T-cell (primary cell): ENCODE results near the gene IFNL3. TPM values are rescaled to one million over a fixed set of nuclear protein-coding genes. Genes with fewer than 3 reads are reported as not detected.

Source experiments
- ATAC-seq, 4 experiments: fragments of 200-7000 bp in 3 of 4; fragments of 150-1000 bp in 1 of 4; cut with Tn5 transposase; replicated peaks in 1 of 4; 1 replicate in 3 of 4; 2 replicates in 1 of 4; pipeline ENCODE4 v1.10.0; 2021; ENCODE audit warnings: moderate library complexity in 3 of 4, mild to moderate bottlenecking in 2 of 4, moderate number of reproducible peaks in 1 of 4
- CTCF ChIA-PET, 2 donors: fragments of 300-600 bp; sonication (Branson Sonifier 250); formaldehyde crosslinking; loops; one replicate each; lab custom pipeline; 2022; ENCODE audit warnings: antibody characterized with exemption in 2 of 2; lab: Charles Lee
- POLR2A ChIA-PET, 2 donors: fragments of 300-600 bp; sonication (Branson Sonifier 250); formaldehyde crosslinking; loops; one replicate each; lab custom pipeline; 2022; ENCODE audit warnings: antibody characterized with exemption in 2 of 2; lab: Charles Lee
- DNase-seq, 35 experiments: peaks; one replicate each; pipeline versions ENCODE4 v3.0.0 to v3.0.0-alpha.2; 2013 to 2023
- H3K27ac ChIP-seq: one replicate; pipeline ENCODE4 v1.5.1; 2013; ENCODE audit warnings: low read length
- H3K27me3 ChIP-seq, 2 experiments: replicated peaks in 1 of 2; 1 replicate in 1 of 2; 2 replicates in 1 of 2; pipeline versions ENCODE4 v1.6.1 to v1.7.0; 2013; ENCODE audit warnings: low read length in 1 of 2, mixed read lengths in 1 of 2; ENCODE audit not compliant: control insufficient read depth in 2 of 2, insufficient read depth in 2 of 2; ENCODE audit errors: extremely low read depth in 1 of 2
- H3K36me3 ChIP-seq, 2 donors: 1 replicate in 1 of 2; 2 replicates in 1 of 2; pipeline versions ENCODE4 v1.6.1 to v1.7.0; 2013; ENCODE audit warnings: low read length in 1 of 2; ENCODE audit not compliant: control insufficient read depth in 2 of 2, insufficient read depth in 1 of 2; ENCODE audit errors: extremely low read depth in 1 of 2
- H3K4me1 ChIP-seq, 2 experiments: 1 replicate in 1 of 2; 2 replicates in 1 of 2; pipeline versions ENCODE4 v1.6.1 to v1.7.0; 2013; ENCODE audit warnings: low read length in 2 of 2, mixed read lengths in 1 of 2; ENCODE audit not compliant: insufficient read depth in 2 of 2, control insufficient read depth in 1 of 2; ENCODE audit errors: extremely low read depth in 1 of 2
- H3K4me3 ChIP-seq, 2 donors: 1 replicate in 1 of 2; 2 replicates in 1 of 2; pipeline versions ENCODE4 v1.5.1 to v1.7.0; 2013; ENCODE audit warnings: mild to moderate bottlenecking in 2 of 2, low read length in 1 of 2, moderate library complexity in 1 of 2; ENCODE audit not compliant: control insufficient read depth in 1 of 2; ENCODE audit errors: extremely low read depth in 1 of 2
- H3K9me3 ChIP-seq: 2 replicates; pipeline ENCODE4 v1.7.0; 2013
- H3K27ac Mint-ChIP-seq, 2 donors: one replicate each; pipeline ENCODE4 v1.8.0; 2020 to 2021; ENCODE audit warnings: mild to moderate bottlenecking in 2 of 2, mixed read lengths in 2 of 2
- H3K27me3 Mint-ChIP-seq, 2 donors: one replicate each; pipeline ENCODE4 v1.8.0; 2021 to 2022; ENCODE audit warnings: mixed read lengths in 2 of 2
- H3K36me3 Mint-ChIP-seq: one replicate; pipeline ENCODE4 v1.8.0; 2021; ENCODE audit warnings: mixed read lengths
- H3K4me1 Mint-ChIP-seq, 3 donors: one replicate each; pipeline ENCODE4 v1.8.0; 2020 to 2022; ENCODE audit warnings: mixed read lengths in 3 of 3, mild to moderate bottlenecking in 1 of 3
- H3K4me3 Mint-ChIP-seq, 3 donors: one replicate each; pipeline ENCODE4 v1.8.0; 2020 to 2022; ENCODE audit warnings: mild to moderate bottlenecking in 3 of 3, mixed read lengths in 3 of 3, moderate library complexity in 3 of 3
- H3K9me3 Mint-ChIP-seq, 3 donors: one replicate each; pipeline ENCODE4 v1.8.0; 2020 to 2022; ENCODE audit warnings: mixed read lengths in 3 of 3
- WGBS: methylation state at CpG from one replicate; pipeline ENCODE4 v1.1.5; 2013; ENCODE audit warnings: missing lambda C conversion rate; ENCODE audit not compliant: insufficient coverage; 5-methylcytosine and 5-hydroxymethylcytosine counted together
- total RNA-seq, 35 experiments: library from RNA in 6 of 35; stranded (reverse) in 6 of 35; fragments of 120-200 nt in 1 of 35; gene quantifications; one replicate each; pipeline versions ENCODE4 v1.2.1 to v1.2.4 and lab custom pipeline; 2013 to 2026

IFNL3 gene
- total RNA-seq, 5 donors from 2014 or later (not counting 1 experiment from before 2014, with no cell fraction given): not detected

- H3K27ac ChIP-seq: no peak overlapping the region
- Mint-ChIP-seq H3K27me3 (peaks cover 30 to 46% of the 10 kb centered on the region in 2 donors), H3K4me3 (peak overlapping the region in 1 of 3 donors; percentile 37), H3K36me3 (no peaks in the 10 kb centered on the region), H3K27ac (no peak overlapping the region), H3K4me1 (peaks cover 8 to 11% (median 8%) of the 10 kb centered on the region in 3 donors), H3K9me3 (no peaks in the 10 kb centered on the region)
- 54% methylated on average over 37 of the region's 39 CpGs for WGBS
- no peak overlapping the region for H3K4me3 ChIP-seq
- POLR2A ChIA-PET: no interaction called here
- H3K4me1 ChIP-seq: peaks cover 0 to 16% of the 10 kb centered on the region in 2 experiments
- no peaks in the 10 kb centered on the region for H3K36me3 ChIP-seq
- peaks cover 7 to 52% of the 10 kb centered on the region in 2 experiments for H3K27me3 ChIP-seq
- DNase-seq: peak in 1 of 35 experiments; percentile 24
- H3K9me3 ChIP-seq: no peaks in the 10 kb centered on the region
- peak in 1 of 4 experiments; percentile 21 for ATAC-seq
- CTCF ChIA-PET: interaction anchor here in 1 of 2 donors (0.6 kb wide), 2 partner anchors 65 to 431 kb away, joined by 3 to 4 read pairs; no protein-coding TSS in a partner anchor
Observed at GRCh38 chr19:39265321-39265916, 20.6 kb upstream of the IFNL3 start.

- WGBS: 13% methylated on average over 102 of the region's 102 CpGs
- Mint-ChIP-seq H3K4me3 (peak overlapping the region in 1 of 3 donors; percentile 29), H3K36me3 (no peaks in the 10 kb centered on the region), H3K4me1 (peaks cover 8 to 11% (median 8%) of the 10 kb centered on the region in 3 donors), H3K27ac (no peak overlapping the region), H3K27me3 (peaks cover 26 to 48% of the 10 kb centered on the region in 2 donors), H3K9me3 (no peaks in the 10 kb centered on the region)
- Histone ChIP-seq H3K27ac (no peak overlapping the region), H3K36me3 (no peaks in the 10 kb centered on the region), H3K27me3 (peaks cover 7 to 51% of the 10 kb centered on the region in 2 experiments), H3K4me3 (no peak overlapping the region), H3K9me3 (no peaks in the 10 kb centered on the region), H3K4me1 (peaks cover 0 to 16% of the 10 kb centered on the region in 2 experiments)
- ATAC-seq (peak in 3 of 4 experiments; percentile 19 to 34 (median 23)), DNase-seq (no peak)
- ChIA-PET CTCF (no interaction called here), POLR2A (no interaction called here)
Observed at GRCh38 chr19:39264306-39265290, 19.8 kb upstream of the IFNL3 start.

DNA sequence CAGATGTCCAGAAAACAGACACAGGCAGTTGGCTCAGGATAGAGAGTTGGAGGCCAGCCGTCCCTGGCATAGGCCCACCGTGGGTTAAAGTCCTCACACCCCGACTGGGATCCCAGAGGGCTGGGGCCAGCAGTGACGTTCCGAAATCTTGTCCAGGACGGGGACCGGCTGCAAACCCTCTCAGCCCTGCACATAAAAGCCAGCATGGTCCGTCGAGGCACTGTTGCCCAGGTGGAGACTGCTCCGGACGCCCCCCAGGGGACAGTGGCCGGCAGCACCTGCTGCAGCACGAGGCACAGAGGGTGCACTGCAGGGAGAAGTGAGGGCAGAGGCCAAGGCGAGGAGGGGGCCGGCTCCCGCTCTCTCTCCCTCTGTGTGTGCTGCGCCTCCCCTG lies 19.1 kb upstream of the IFNL3 start:
- Histone ChIP-seq H3K27me3 (peaks cover 7 to 48% of the 10 kb centered on the region in 2 experiments), H3K4me3 (no peak overlapping the region), H3K9me3 (no peaks in the 10 kb centered on the region), H3K27ac (no peak overlapping the region), H3K4me1 (peaks cover 0 to 16% of the 10 kb centered on the region in 2 experiments), H3K36me3 (no peaks in the 10 kb centered on the region)
- Mint-ChIP-seq H3K4me1 (peaks cover 8 to 11% (median 8%) of the 10 kb centered on the region in 3 donors), H3K36me3 (no peaks in the 10 kb centered on the region), H3K27ac (no peak overlapping the region), H3K9me3 (no peaks in the 10 kb centered on the region), H3K4me3 (peak overlapping the region in 1 of 3 donors; percentile 59), H3K27me3 (peaks cover 26 to 48% of the 10 kb centered on the region in 2 donors)
- DNase-seq (no peak), ATAC-seq (no peak)
- POLR2A ChIA-PET: no interaction called here
- WGBS: 31% methylated on average over 17 of the region's 17 CpGs
- CTCF ChIA-PET: no interaction called here

DNA sequence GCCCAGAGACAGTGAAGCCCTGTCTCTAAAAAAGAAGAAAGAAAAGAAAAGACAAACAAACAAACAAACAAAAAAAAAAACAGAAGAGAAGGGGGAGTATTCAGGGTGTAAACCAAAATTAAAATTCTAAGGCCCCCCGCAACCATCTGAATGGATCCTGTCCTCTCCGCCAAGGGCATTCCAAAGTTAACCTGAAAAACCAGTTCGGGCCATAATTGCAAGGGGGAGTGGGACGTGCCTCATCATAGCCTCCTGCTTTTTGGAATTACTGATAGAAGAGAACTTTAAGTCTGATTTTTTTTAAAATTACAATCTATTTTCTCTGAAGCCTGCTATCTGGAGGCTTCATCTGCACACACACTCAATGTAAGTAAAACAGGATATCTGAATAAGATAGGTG lies 17.7 kb upstream of the IFNL3 start:
- peaks cover 7 to 48% of the 10 kb centered on the region in 2 experiments for H3K27me3 ChIP-seq
- H3K9me3 ChIP-seq: no peaks in the 10 kb centered on the region
- H3K27ac ChIP-seq: no peak overlapping the region
- CTCF ChIA-PET: no interaction called here
- DNase-seq (no peak), ATAC-seq (no peak)
- H3K4me3 ChIP-seq: no peak overlapping the region
- H3K4me1 ChIP-seq: peaks cover 0 to 20% of the 10 kb centered on the region in 2 experiments
- H3K4me3 Mint-ChIP-seq: no peak overlapping the region
- H3K36me3 Mint-ChIP-seq: no peaks in the 10 kb centered on the region
- H3K4me1 Mint-ChIP-seq: peaks cover 8 to 14% (median 14%) of the 10 kb centered on the region in 3 donors
- no peak overlapping the region for H3K27ac Mint-ChIP-seq
- peaks cover 26 to 48% of the 10 kb centered on the region in 2 donors for H3K27me3 Mint-ChIP-seq
- POLR2A ChIA-PET: interaction anchor here in 1 of 2 donors (0.7 kb wide), 1 partner anchor 881 kb away, joined by 3 read pairs; no protein-coding TSS in a partner anchor
- no peaks in the 10 kb centered on the region for H3K9me3 Mint-ChIP-seq
- H3K36me3 ChIP-seq: no peaks in the 10 kb centered on the region
- WGBS: no CpG with 5 or more reads among the region's 4 CpGs

DNA sequence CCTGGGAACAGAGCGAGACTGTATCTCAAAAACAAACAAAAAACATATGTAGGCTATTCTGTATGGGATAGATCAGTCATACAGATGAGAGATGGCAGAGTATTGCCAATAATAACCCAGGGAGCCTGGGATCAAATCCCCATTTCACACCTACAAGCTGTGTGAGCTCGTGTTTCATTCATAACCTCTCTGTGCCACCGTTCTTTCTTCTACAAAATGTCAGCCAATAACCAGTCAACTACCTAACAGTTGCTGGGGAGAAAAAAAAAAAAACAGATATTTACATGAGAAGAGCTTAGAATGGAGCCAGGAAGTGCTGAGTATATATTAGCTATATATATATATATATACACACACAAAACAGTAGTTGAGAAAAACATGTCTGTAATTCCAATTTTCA lies 16.9 kb upstream of the IFNL3 start:
- Histone ChIP-seq H3K27me3 (peaks cover 7 to 48% of the 10 kb centered on the region in 2 experiments), H3K9me3 (no peaks in the 10 kb centered on the region), H3K4me3 (no peak overlapping the region), H3K4me1 (peaks cover 0 to 20% of the 10 kb centered on the region in 2 experiments), H3K36me3 (no peaks in the 10 kb centered on the region), H3K27ac (no peak overlapping the region)
- DNase-seq: no peak
- POLR2A ChIA-PET: interaction anchor here in 1 of 2 donors (0.7 kb wide), 2 partner anchors 41 to 882 kb away, joined by 3 read pairs; no protein-coding TSS in a partner anchor
- WGBS: no CpG with 5 or more reads among the region's 3 CpGs
- Mint-ChIP-seq H3K27me3 (peaks cover 26 to 49% of the 10 kb centered on the region in 2 donors), H3K27ac (peak overlapping the region in 1 of 2 donors; percentile 46), H3K4me1 (peaks cover 8 to 14% (median 14%) of the 10 kb centered on the region in 3 donors), H3K4me3 (no peak overlapping the region), H3K9me3 (no peaks in the 10 kb centered on the region), H3K36me3 (no peaks in the 10 kb centered on the region)
- ATAC-seq: no peak
- CTCF ChIA-PET: interaction anchor here in 1 of 2 donors (0.5 to 0.7 kb wide), 2 partner anchors 32 to 40 kb away, joined by 3 read pairs; no protein-coding TSS in a partner anchor

- Histone ChIP-seq H3K36me3 (no peaks in the 10 kb centered on the region), H3K27me3 (peaks cover 0 to 24% of the 10 kb centered on the region in 2 experiments), H3K9me3 (no peaks in the 10 kb centered on the region), H3K4me1 (peaks cover 0 to 4% of the 10 kb centered on the region in 2 experiments), H3K27ac (no peak overlapping the region), H3K4me3 (no peak overlapping the region)
- H3K27ac Mint-ChIP-seq: no peak overlapping the region
- H3K27me3 Mint-ChIP-seq: peaks cover 7 to 22% of the 10 kb centered on the region in 2 donors
- POLR2A ChIA-PET: no interaction called here
- H3K4me3 Mint-ChIP-seq: no peak overlapping the region
- CTCF ChIA-PET: no interaction called here
- no peak for ATAC-seq
- no CpG with 5 or more reads among the region's 4 CpGs for WGBS
- DNase-seq: no peak
- no peaks in the 10 kb centered on the region for H3K36me3 Mint-ChIP-seq
- H3K9me3 Mint-ChIP-seq: no peaks in the 10 kb centered on the region
- H3K4me1 Mint-ChIP-seq: peaks cover 3 to 6% (median 6%) of the 10 kb centered on the region in 3 donors
Observed at GRCh38 chr19:39257227-39257626, 12.4 kb upstream of the IFNL3 start.
